Measurements from ENCODE around the gene ZBTB32.

DNA sequence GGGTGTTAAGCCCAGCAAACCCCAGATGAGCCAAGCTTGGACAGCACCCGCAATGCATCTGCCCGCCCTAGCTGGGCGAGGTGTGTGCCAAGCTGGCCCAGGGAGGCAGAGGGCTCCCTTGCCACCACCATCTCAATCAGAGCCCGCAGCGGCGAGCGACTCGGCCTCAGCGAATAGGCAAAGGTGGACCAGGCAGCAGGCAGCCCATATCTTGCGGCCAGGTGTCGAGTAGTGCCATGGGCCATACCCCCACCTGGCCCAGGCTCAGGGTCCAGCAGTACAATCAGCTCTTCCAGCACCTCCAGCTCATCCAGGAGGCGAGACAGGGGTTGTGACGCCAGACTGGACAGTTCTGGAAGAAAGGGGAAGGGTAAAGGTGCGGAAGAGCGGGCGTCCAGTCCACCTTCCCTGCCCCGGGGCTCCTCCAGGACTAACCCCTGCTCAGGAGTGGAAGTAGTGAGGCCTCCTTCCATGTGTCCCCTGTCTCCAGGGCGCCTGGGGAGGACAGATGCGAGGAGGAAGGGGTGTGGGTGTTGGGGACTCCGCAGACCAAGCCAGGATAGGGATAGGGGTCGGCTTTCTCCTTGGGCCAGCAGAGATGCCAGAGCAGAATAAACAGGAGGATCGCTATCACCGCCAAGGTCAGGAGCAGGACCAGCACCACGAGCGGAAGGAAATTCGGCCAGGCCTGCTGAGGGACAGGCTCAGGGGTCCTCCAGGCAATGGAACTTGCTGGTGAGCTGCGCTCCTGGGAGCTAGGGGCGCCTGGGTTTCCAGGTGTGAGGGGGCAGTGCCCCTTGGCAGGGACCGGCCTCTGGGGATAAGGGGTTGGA is 35.1 kb downstream of the ZBTB32 start:
- TF ChIP-seq POLR2A (IDR thresholded peaks at IDR 0.05), result no peak
- TF ChIP-seq, protein P1, sequence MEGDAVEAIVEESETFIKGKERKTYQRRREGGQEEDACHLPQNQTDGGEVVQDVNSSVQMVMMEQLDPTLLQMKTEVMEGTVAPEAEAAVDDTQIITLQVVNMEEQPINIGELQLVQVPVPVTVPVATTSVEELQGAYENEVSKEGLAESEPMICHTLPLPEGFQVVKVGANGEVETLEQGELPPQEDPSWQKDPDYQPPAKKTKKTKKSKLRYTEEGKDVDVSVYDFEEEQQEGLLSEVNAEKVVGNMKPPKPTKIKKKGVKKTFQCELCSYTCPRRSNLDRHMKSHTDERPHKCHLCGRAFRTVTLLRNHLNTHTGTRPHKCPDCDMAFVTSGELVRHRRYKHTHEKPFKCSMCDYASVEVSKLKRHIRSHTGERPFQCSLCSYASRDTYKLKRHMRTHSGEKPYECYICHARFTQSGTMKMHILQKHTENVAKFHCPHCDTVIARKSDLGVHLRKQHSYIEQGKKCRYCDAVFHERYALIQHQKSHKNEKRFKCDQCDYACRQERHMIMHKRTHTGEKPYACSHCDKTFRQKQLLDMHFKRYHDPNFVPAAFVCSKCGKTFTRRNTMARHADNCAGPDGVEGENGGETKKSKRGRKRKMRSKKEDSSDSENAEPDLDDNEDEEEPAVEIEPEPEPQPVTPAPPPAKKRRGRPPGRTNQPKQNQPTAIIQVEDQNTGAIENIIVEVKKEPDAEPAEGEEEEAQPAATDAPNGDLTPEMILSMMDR (IDR thresholded peaks at IDR 0.05), result no peak
